Pancreas (tissue), 10 donors: ENCODE measurements around the gene CHRNA10. TPM values are rescaled to one million over a fixed set of nuclear protein-coding genes. Genes with fewer than 3 reads are reported as not detected.

Experiments
- ATAC-seq, 4 donors: fragments of 200-7000 bp; cut with Tn5 transposase; one replicate each; pipeline versions ENCODE4 v1.8.0 to v1.9.1; 2020; ENCODE audit warnings: mild to moderate bottlenecking in 4 of 4, moderate library complexity in 4 of 4
- DNase-seq, 6 donors: peaks; one replicate each; pipeline ENCODE4 v3.0.0-alpha.2; 2020
- FAIRE-seq: peaks from 2 replicates; lab custom pipeline; 2012; peaks lifted over from hg19 to GRCh38; lab: Jason Lieb, UNC
- H3K27ac ChIP-seq, 4 donors: fragments of 200-600 bp; sonication (generic); 1 replicate in 3 of 4; 2 replicates in 1 of 4; pipeline versions ENCODE4 v1.5.0 to v1.8.0; 2020
- H3K27me3 ChIP-seq, 4 donors: fragments of 200-600 bp; one replicate each; pipeline ENCODE4 v1.8.0; 2021
- H3K36me3 ChIP-seq, 3 donors: fragments of 200-600 bp; sonication (generic) in 1 of 3; one replicate each; pipeline versions ENCODE4 v1.5.0 to v1.8.0; 2020 to 2021
- H3K4me1 ChIP-seq, 3 donors: fragments of 200-600 bp; one replicate each; pipeline ENCODE4 v1.8.0; 2021
- H3K4me3 ChIP-seq, 4 donors: fragments of 200-600 bp; sonication (generic) in 2 of 4; one replicate each; pipeline versions ENCODE4 v1.5.0 to v1.8.0; 2020 to 2021
- H3K9me3 ChIP-seq, 4 donors: fragments of 200-600 bp; one replicate each; pipeline ENCODE4 v1.8.0; 2021
- CTCF ChIP-seq, 4 donors: fragments of 200-600 bp; sonication (generic) in 3 of 4; IDR thresholded peaks; one replicate each; pipeline versions ENCODE4 v1.5.0 to v1.8.0; 2021; ENCODE audit warnings: antibody characterized with exemption in 4 of 4
- WGBS, 2 donors: extraction: QIAGEN DNeasy Blood & Tissue Kit; methylation state at CpG; one replicate each; pipeline ENCODE4 v1.1.7; 2013; 5-methylcytosine and 5-hydroxymethylcytosine counted together
- intact Hi-C, 3 donors: fragments of 100-400 bp; cut with DNase I; formaldehyde crosslinking; loops; one replicate each; pipeline versions ENCODE4 v1.11.1 to v1.14.2; 2022
- polyA plus RNA-seq, 2 donors: library from polyadenylated mRNA; stranded (reverse); fragments of 200-250 nt; gene quantifications; one replicate each; pipeline ENCODE4 v1.2.3, GENCODE V29; 2013
- total RNA-seq, 6 donors: library from RNA; stranded (reverse); fragmentation: NEBNext Ultra II Directional in 4 of 6; extraction: Animal tissue kit (Norgen Biotek cat#: 25700) in 4 of 6; gene quantifications; one replicate each; pipeline versions ENCODE4 v1.2.1 to v1.2.4, GENCODE V29; 2021 to 2023
- donor health status: healthy with polysubstance abuse.
- donor health status: DM: no; HTN: no; CAD: no; lungs with moderate emphysema.
- donor health status: DM: no; HTN: no; CAD: no.
- donor health status: control.
- donor health status: control.
- donor health status: Bipolar disorder and iron deficiency.
- donor health status: DM: yes; HTN: yes; CAD: no.
- donor health status: DM: no; HTN: no; CAD: no.
- donor health status: DM: no; HTN: no; CAD: no.
- donor health status: DM: yes; HTN: yes; CAD: no.

Gene CHRNA10
- total and polyA plus RNA-seq, 8 donors, result 0.35 to 3.1 (median 0.54) TPM

GRCh38 chr11:3623767-3624458 lies 47.3 kb downstream of the CHRNA10 start:
- no peak for ATAC-seq
- H3K27ac ChIP-seq, result no peak overlapping the region
- no peaks in the 10 kb centered on the region for H3K27me3 ChIP-seq
- no peak overlapping the region for H3K4me3 ChIP-seq
- H3K36me3 ChIP-seq, result no peaks in the 10 kb centered on the region
- TF ChIP-seq CTCF (IDR thresholded peaks at IDR 0.05), result no peak
- H3K9me3 ChIP-seq, result no peaks in the 10 kb centered on the region
- intact Hi-C loops, result no loop called here
- H3K4me1 ChIP-seq, result no peaks in the 10 kb centered on the region
- no peak for FAIRE-seq
- no peak for DNase-seq
- WGBS, 2 donors, result 59 to 61% methylated on average over 8 of the region's 8 CpGs

- no peak overlapping the region for H3K4me3 ChIP-seq
- H3K9me3 ChIP-seq, result no peaks in the 10 kb centered on the region
- FAIRE-seq, result no peak
- TF ChIP-seq CTCF (IDR thresholded peaks at IDR 0.05), result no peak
- 91 to 95% methylated on average over 5 of the region's 5 CpGs for WGBS, 2 donors
- H3K4me1 ChIP-seq, result no peaks in the 10 kb centered on the region
- ATAC-seq, result no peak
- no peak overlapping the region for H3K27ac ChIP-seq
- intact Hi-C loops, result no loop called here
- H3K27me3 ChIP-seq, result no peaks in the 10 kb centered on the region
- DNase-seq, result no peak
- no peaks in the 10 kb centered on the region for H3K36me3 ChIP-seq
Observed at GRCh38 chr11:3623121-3623520, 48.1 kb downstream of the CHRNA10 start.

GRCh38 chr11:3622521-3622920 lies 48.7 kb downstream of the CHRNA10 start:
- H3K36me3 ChIP-seq, result no peaks in the 10 kb centered on the region
- H3K4me3 ChIP-seq, result no peak overlapping the region
- WGBS, 2 donors, result 71 to 74% methylated on average over 4 of the region's 4 CpGs
- ATAC-seq (no peak), DNase-seq (no peak), FAIRE-seq (no peak)
- no peaks in the 10 kb centered on the region for H3K9me3 ChIP-seq
- H3K27me3 ChIP-seq, result no peaks in the 10 kb centered on the region
- intact Hi-C loops, result no loop called here
- H3K27ac ChIP-seq, result no peak overlapping the region
- TF ChIP-seq CTCF (IDR thresholded peaks at IDR 0.05), result no peak
- no peaks in the 10 kb centered on the region for H3K4me1 ChIP-seq

GRCh38 chr11:3617990-3618389 lies 53.2 kb downstream of the CHRNA10 start:
- Histone ChIP-seq H3K9me3 (no peaks in the 10 kb centered on the region), H3K4me1 (no peaks in the 10 kb centered on the region), H3K27me3 (no peaks in the 10 kb centered on the region), H3K4me3 (no peak overlapping the region), H3K27ac (no peak overlapping the region), H3K36me3 (no peaks in the 10 kb centered on the region)
- TF ChIP-seq CTCF (IDR thresholded peaks at IDR 0.05), result no peak
- intact Hi-C loops, result no loop called here
- ATAC-seq (no peak), DNase-seq (no peak), FAIRE-seq (no peak)
- 70 to 72% methylated on average over 8 of the region's 8 CpGs for WGBS, 2 donors

GRCh38 chr11:3616721-3617460 lies 54.3 kb downstream of the CHRNA10 start:
- FAIRE-seq, result no peak
- WGBS, 2 donors, result 79 to 82% methylated on average over 24 to 25 of the region's 25 CpGs
- Histone ChIP-seq H3K4me1 (no peaks in the 10 kb centered on the region), H3K4me3 (no peak overlapping the region), H3K27ac (no peak overlapping the region), H3K27me3 (no peaks in the 10 kb centered on the region), H3K36me3 (no peaks in the 10 kb centered on the region), H3K9me3 (no peaks in the 10 kb centered on the region)
- TF ChIP-seq CTCF (IDR thresholded peaks at IDR 0.05), result no peak
- DNase-seq, result no peak
- no peak for ATAC-seq
- intact Hi-C loops, result no loop called here
